HepG2 (cell line): ENCODE measurements around the gene CYTH1. TPM values are rescaled to one million over a fixed set of nuclear protein-coding genes. Genes with fewer than 3 reads are reported as not detected.

Experiments
- ATAC-seq: fragments of 200-7000 bp; cut with Tn5 transposase; 3 replicates; pipeline ENCODE4 v1.9.1; 2020; ENCODE audit warnings: mild to moderate bottlenecking, moderate library complexity
- BruUV-seq: library from RNA; stranded (reverse); fragments of 400-500 nt; replicated peaks from 2 replicates; lab custom pipeline; 2021; lab: Mats Ljungman, UMichigan
- CTCF ChIA-PET: fragments of 300-600 bp; formaldehyde crosslinking; extraction: SDS; loops from one replicate; lab custom pipeline; 2021; ENCODE audit warnings: low total read pairs, inconsistent platforms, low intra/inter-chr PET ratio; lab: Yijun Ruan, JAX
- POLR2A ChIA-PET: fragments of 350-600 bp; sonication (Branson Sonifier 250); formaldehyde crosslinking; loops from one replicate; lab custom pipeline; 2020; ENCODE audit warnings: antibody characterized with exemption, inconsistent platforms; lab: Yijun Ruan, JAX
- DNase-seq: peaks from one replicate; pipeline ENCODE4 v3.0.0-alpha.2; 2015; ENCODE audit warnings: low spot score
- FAIRE-seq: peaks from 3 replicates; lab custom pipeline; 2011; peaks lifted over from hg19 to GRCh38; lab: Jason Lieb, UNC
- H2AFZ ChIP-seq: one replicate; pipeline ENCODE4 v1.6.1; 2011; ENCODE audit warnings: low read length, inconsistent platforms
- H3K27ac ChIP-seq: fragments of 300-600 bp; 3 replicates; pipeline ENCODE4 v1.8.0; 2011; ENCODE audit warnings: mixed run types, mild to moderate bottlenecking, mixed read lengths, low read length, inconsistent platforms; ENCODE audit not compliant: insufficient read depth; ENCODE audit errors: extremely low read length
- H3K27me3 ChIP-seq, 2 experiments: fragments of 200-600 bp in 1 of 2; 2 replicates in 1 of 2; 3 replicates in 1 of 2; pipeline versions ENCODE4 v1.6.0 to v1.8.0; 2011; ENCODE audit warnings: low read length in 2 of 2, mild to moderate bottlenecking in 2 of 2, moderate library complexity in 2 of 2, inconsistent platforms in 1 of 2; ENCODE audit not compliant: insufficient read depth in 2 of 2, control insufficient read depth in 1 of 2
- H3K36me3 ChIP-seq, 2 experiments: fragments of 200-600 bp in 1 of 2; replicated peaks in 1 of 2; 2 replicates in 1 of 2; 3 replicates in 1 of 2; pipeline versions ENCODE4 v1.5.1 to v1.8.0; 2011; ENCODE audit warnings: low read length in 2 of 2, inconsistent platforms in 1 of 2; ENCODE audit not compliant: insufficient read depth in 2 of 2, control insufficient read depth in 1 of 2
- H3K4me1 ChIP-seq: 2 replicates; pipeline ENCODE4 v1.5.1; 2012; ENCODE audit warnings: low read length, inconsistent platforms; ENCODE audit not compliant: insufficient read depth
- H3K4me2 ChIP-seq: 2 replicates; pipeline ENCODE4 v1.6.0; 2011; ENCODE audit warnings: low read depth, low read length, inconsistent platforms
- H3K4me3 ChIP-seq, 3 experiments: fragments of 200-600 bp in 1 of 3; sonication (generic), shearing (Covaris generic) in 1 of 3; replicated peaks in 1 of 3; 2 replicates each; pipeline ENCODE4 v1.5.1; 2011 to 2016; ENCODE audit warnings: low read length in 3 of 3, inconsistent platforms in 2 of 3, low read depth in 2 of 3, mild to moderate bottlenecking in 2 of 3, control low read depth in 1 of 3, mixed read lengths in 1 of 3; ENCODE audit not compliant: insufficient read depth in 1 of 3
- H3K79me2 ChIP-seq: one replicate; pipeline ENCODE4 v1.6.1; 2011; ENCODE audit warnings: low read length, inconsistent platforms; ENCODE audit not compliant: insufficient read depth
- H3K9ac ChIP-seq: 2 replicates; pipeline ENCODE4 v1.6.0; 2011; ENCODE audit warnings: mild to moderate bottlenecking, low read depth, low read length, inconsistent platforms; ENCODE audit not compliant: insufficient read depth
- H3K9me3 ChIP-seq: 2 replicates; pipeline ENCODE4 v1.5.1; 2012; ENCODE audit warnings: mild to moderate bottlenecking, low read length
- H4K20me1 ChIP-seq: 2 replicates; pipeline ENCODE4 v1.6.0; 2011; ENCODE audit warnings: inconsistent platforms, mild to moderate bottlenecking, low read length, moderate library complexity; ENCODE audit not compliant: insufficient read depth
- HNF1B ChIP-seq: sonication (generic); formaldehyde crosslinking; IDR thresholded peaks from 2 replicates; pipeline ENCODE4 v1.5.1; 2020; ENCODE audit warnings: mild to moderate bottlenecking, moderate library complexity, missing genetic modification reagents
- IKZF1 ChIP-seq: fragments of 450-650 bp; IDR thresholded peaks from 2 replicates; pipeline ENCODE4 v1.7.1; 2016
- MYNN ChIP-seq: sonication (generic); formaldehyde crosslinking; IDR thresholded peaks from 2 replicates; pipeline ENCODE4 v1.4.0; 2020; ENCODE audit warnings: mild to moderate bottlenecking, low read depth, missing genetic modification reagents
- NR2C2 ChIP-seq: sonication (generic); formaldehyde crosslinking; IDR thresholded peaks from 2 replicates; pipeline ENCODE4 v1.4.0; 2020; ENCODE audit warnings: missing genetic modification reagents, mild to moderate bottlenecking, moderate library complexity, borderline replicate concordance
- PAXIP1 ChIP-seq: sonication (generic); formaldehyde crosslinking; conservative IDR thresholded peaks from 2 replicates; pipeline ENCODE4 v1.4.0; 2020; ENCODE audit warnings: mild to moderate bottlenecking, missing genetic modification reagents, moderate library complexity
- PHF8 ChIP-seq: sonication (generic); formaldehyde crosslinking; IDR thresholded peaks from 2 replicates; pipeline ENCODE4 v1.5.0; 2020; ENCODE audit warnings: missing genetic modification reagents
- ZBED4 ChIP-seq: sonication (generic); formaldehyde crosslinking; IDR thresholded peaks from 2 replicates; pipeline ENCODE4 v1.4.0; 2020; ENCODE audit warnings: missing genetic modification reagents, borderline replicate concordance
- ZNF12 ChIP-seq: sonication (generic); formaldehyde crosslinking; IDR thresholded peaks from 2 replicates; pipeline ENCODE4 v1.5.0; 2020; ENCODE audit warnings: missing genetic modification reagents
- ZNF121 ChIP-seq: sonication (generic); formaldehyde crosslinking; IDR thresholded peaks from 2 replicates; pipeline ENCODE4 v1.5.0; 2020; ENCODE audit warnings: mild to moderate bottlenecking, missing genetic modification reagents
- ZNF709 ChIP-seq: sonication (generic); formaldehyde crosslinking; IDR thresholded peaks from 2 replicates; pipeline ENCODE4 v1.5.0; 2020; ENCODE audit warnings: mild to moderate bottlenecking, missing genetic modification reagents
- ZNF770 ChIP-seq: sonication (generic); formaldehyde crosslinking; IDR thresholded peaks from 2 replicates; pipeline ENCODE4 v1.5.0; 2020; ENCODE audit warnings: mild to moderate bottlenecking, missing genetic modification reagents
- WGBS: methylation state at CpG from one replicate; pipeline ENCODE4 v1.1.6; 2017; ENCODE audit warnings: low lambda C conversion rate; 5-methylcytosine and 5-hydroxymethylcytosine counted together
- in situ Hi-C: cut with HindIII; loops from 2 replicates; pipeline ENCODE4 v1.10.0; 2017; ENCODE audit warnings: low pct_unique_long_range_greater_than_20kb; ENCODE audit not compliant: extremely low pct_ligation_motif_present
- intact Hi-C: fragments of 100-400 bp; cut with micrococcal nuclease; formaldehyde crosslinking; loops from one replicate; pipeline ENCODE4 v1.10.0; 2022; ENCODE audit not compliant: unreplicated experiment
- polyA plus RNA-seq, 8 experiments: library from polyadenylated mRNA; depleted of rRNA in 3 of 8; stranded (reverse) in 7 of 8; unstranded in 1 of 8; fragments of >200 nt; fragmentation: Illumina TruSeq in 4 of 8; extraction: Trizol in 4 of 8; gene quantifications; 2 replicates each; pipeline versions ENCODE4 v1.2.1 to v1.2.3, GENCODE V29; 2011 to 2016; ENCODE audit warnings: low read depth in 4 of 8, missing spikeins in 1 of 8, mixed read lengths in 1 of 8; ENCODE audit not compliant: insufficient read depth in 1 of 8
- total RNA-seq, 5 experiments: library from RNA; depleted of rRNA; stranded (reverse); fragments of >200 nt; fragmentation: Illumina TruSeq; extraction: Trizol; gene quantifications; 2 replicates each; pipeline ENCODE4 v1.2.3, GENCODE V29; 2016; ENCODE audit warnings: low read depth in 1 of 5

The CYTH1 gene
- total and polyA plus RNA-seq, 2 of the 13 experiments (the other 11 are each of a cell fraction or from before 2014, with no cell fraction given) = 20.1 to 48.9 TPM

GRCh38 chr17:78641243-78641642 lies 140.8 kb downstream of the CYTH1 start (continued):
- TF ChIP-seq NR2C2 (CRISPR knock-in tag) (0 out of 2 replicates have a peak, but pooled peaks have one; percentile 18), ZBED4 (peak; percentile 29; the same call in 1 of the 2 replicates), PAXIP1 (CRISPR knock-in tag) (peak; percentile 73), ZNF709 (CRISPR knock-in tag) (no peak)

GRCh38 chr17:78640700-78641099 lies 141.4 kb downstream of the CYTH1 start:
- H3K4me3 ChIP-seq = no peak overlapping the region
- H3K79me2 ChIP-seq = no peaks in the 10 kb centered on the region
- H3K4me2 ChIP-seq = no peak overlapping the region
- H3K4me1 ChIP-seq = peaks cover 39% of the 10 kb centered on the region
- 70% methylated on average over 4 of the region's 4 CpGs for WGBS
- ATAC-seq (no peak), DNase-seq (no peak), FAIRE-seq (peak; percentile 15)
- POLR2A ChIA-PET = interaction anchor here (0.7 to 1.5 kb wide), 6 partner anchors 9 to 132 kb away, joined by 3 to 5 read pairs (median 3); no protein-coding TSS in a partner anchor
- H3K27me3 ChIP-seq = no peaks in the 10 kb centered on the region; a peak in 1 of 5 replicates
- intact Hi-C loops = no loop called here
- no peak overlapping the region for H3K9ac ChIP-seq
- no peaks in the 10 kb centered on the region for H4K20me1 ChIP-seq
- CTCF ChIA-PET = no interaction called here
- in situ Hi-C loops = no loop called here
- no peak overlapping the region for H3K27ac ChIP-seq
- H3K36me3 ChIP-seq = no peaks in the 10 kb centered on the region
- H2AFZ ChIP-seq = no peak overlapping the region
- no TSS peak for BruUV-seq
- H3K9me3 ChIP-seq = no peaks in the 10 kb centered on the region
- TF ChIP-seq HNF1B (CRISPR knock-in tag) = 0 out of 2 replicates have a peak, but pooled peaks have one; percentile 5
- no peak for TF ChIP-seq MYNN (CRISPR knock-in tag)
- 0 out of 2 replicates have a peak, but pooled peaks have one; percentile 34 for TF ChIP-seq PHF8 (CRISPR knock-in tag)
- no peak for TF ChIP-seq IKZF1
- peak; percentile 75 for TF ChIP-seq ZNF770 (CRISPR knock-in tag)
- TF ChIP-seq ZNF121 (CRISPR knock-in tag) = peak; percentile 84
- no peak for TF ChIP-seq ZNF12 (CRISPR knock-in tag)
